NK-92 (cell line): ENCODE measurements around the gene CLC.
"Not testable (repeated sequence)": the region's sequence is repeated elsewhere in the genome, so short reads cannot be mapped to it uniquely, and the experiment has no call there.

Source experiments
- DNase-seq: peaks from one replicate; lab custom pipeline; 2025; ENCODE audit not compliant: unreplicated experiment; lab: John Stamatoyannopoulos, UW

CLC gene

DNA sequence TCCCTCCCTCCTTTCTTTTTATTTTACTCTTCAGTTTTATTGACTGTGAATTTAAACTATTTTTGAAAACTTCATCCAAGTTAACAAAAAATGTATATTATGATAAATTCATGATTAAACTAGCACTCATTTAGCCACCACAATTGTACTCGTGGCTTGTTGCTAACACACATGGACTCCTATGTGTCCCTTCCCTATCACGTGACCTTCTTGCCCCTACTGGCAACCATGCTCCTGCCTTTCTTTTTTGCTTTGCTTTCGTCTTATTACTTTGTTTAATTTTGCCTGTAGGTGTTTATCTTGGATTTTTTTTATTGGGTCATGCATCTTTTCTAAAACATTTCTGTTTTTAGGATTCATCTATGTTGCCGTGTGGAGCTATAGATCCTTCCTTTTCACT is 8.2 kb downstream of the CLC start:
- DNase-seq: no peak

DNA sequence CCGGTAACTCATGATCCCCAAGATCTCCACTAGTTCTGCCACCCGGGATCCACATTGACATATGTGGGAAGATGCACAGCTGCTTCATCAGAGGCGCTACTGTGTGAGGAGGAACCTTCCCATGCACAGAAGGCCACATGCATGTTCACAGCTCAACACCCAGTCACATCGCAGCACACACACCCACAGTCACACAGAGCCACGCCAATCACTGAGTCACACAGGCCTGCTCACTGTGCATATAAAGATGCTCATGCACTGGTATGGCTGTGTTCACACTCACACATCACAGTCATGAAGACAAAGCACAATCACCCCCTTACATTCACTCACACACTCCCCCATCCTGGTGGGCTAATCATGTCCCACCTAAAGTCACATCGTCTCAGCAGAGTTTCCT is 9.8 kb downstream of the CLC start:
- DNase-seq: no peak

DNA sequence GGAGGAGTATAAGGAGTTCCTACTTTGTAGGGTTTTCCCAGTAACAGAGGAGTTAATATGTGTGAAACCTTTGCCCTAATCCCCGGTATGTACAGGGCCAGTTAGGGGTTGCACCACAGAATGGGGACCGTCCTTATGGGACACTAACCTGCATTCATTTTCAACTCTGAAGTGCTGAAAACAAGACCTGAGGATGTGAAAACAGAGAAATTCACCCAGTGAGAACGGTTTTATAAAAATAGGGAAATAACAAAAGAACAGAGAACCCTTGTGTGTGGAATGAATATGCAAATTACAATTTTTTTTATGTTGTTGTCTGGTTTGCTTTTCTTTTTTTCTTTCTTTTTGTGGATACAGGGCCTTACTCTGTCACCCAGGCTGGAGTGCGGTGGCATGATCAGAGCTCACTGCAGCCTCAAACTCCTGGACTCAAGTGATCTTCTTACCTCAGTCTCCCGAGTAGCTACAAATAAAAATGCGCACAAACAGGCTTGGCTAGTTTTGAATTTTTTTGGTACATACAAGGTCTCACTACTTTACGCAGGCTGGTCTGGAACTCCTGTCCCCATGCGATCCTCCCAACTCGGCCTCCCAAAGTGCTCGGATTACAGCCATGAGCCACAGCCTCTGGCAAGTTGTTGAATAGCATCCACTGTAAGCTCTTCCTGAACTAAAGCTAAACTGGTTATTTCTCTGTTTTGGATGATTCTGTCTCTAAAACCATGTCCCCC is 10.6 kb downstream of the CLC start:
- DNase-seq: no peak

DNA sequence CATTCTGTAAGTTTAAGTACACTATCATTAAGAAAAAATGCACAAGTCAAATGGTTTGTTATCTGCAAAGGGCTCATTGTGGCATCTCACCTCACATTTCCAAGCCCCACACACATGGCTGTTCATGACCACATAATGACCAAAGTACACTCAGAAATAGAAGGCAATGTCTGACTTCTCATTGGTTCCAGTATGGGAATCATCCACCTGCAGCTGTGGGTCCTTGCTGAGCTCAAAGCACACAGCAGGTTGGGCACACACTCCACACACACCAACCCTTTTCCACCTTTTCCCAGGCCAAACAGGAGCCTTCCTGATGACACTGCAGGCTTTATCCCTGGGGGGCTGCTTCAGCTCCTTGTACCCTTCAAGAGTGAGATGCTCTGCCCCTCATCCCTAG is 11.8 kb downstream of the CLC start:
- DNase-seq: no peak

DNA sequence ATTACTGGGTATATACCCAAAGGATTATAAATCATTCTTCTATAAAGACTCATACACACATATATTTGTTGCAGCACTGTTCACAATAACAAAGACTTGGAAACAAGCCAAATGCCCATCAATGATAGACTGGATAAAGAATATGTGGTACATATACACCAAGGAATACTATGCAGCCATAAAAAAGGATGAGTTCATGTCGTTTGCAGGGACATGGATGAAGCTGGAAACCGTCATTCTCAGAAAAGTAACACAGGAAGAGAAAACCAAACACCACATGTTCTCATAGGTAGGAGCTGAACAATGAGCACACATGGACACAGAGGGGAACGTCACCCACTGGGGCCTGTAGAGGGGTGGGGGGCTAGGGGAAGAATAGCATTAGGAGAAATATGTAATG is 17.7 kb downstream of the CLC start:
- DNase-seq: not testable (repeated sequence)

DNA sequence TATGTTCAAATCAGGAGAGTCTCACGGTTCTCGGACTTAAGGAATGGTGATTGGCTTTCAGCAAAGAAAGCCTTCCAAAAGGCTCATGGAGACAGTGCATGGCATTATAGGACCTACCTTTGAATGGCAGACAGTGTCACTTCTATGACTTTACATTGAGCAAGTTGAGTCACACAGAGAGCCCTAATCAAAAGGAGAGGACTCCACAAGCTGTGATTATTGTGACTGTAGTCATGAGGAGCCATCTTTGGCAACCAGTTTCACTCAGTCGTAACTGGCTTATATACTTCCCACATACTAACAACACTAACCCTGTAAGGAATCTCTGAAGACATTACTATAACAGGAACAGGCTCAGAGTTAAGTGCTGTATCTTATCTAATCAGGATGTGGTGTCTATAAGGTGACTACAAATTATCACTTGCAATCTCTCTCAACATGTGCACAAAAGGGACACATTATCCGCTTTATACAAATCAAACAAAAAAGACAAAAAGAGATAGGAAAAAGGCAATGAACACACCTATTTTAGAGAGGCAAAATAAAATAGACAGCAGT is 27.4 kb downstream of the CLC start:
- no peak for DNase-seq

DNA sequence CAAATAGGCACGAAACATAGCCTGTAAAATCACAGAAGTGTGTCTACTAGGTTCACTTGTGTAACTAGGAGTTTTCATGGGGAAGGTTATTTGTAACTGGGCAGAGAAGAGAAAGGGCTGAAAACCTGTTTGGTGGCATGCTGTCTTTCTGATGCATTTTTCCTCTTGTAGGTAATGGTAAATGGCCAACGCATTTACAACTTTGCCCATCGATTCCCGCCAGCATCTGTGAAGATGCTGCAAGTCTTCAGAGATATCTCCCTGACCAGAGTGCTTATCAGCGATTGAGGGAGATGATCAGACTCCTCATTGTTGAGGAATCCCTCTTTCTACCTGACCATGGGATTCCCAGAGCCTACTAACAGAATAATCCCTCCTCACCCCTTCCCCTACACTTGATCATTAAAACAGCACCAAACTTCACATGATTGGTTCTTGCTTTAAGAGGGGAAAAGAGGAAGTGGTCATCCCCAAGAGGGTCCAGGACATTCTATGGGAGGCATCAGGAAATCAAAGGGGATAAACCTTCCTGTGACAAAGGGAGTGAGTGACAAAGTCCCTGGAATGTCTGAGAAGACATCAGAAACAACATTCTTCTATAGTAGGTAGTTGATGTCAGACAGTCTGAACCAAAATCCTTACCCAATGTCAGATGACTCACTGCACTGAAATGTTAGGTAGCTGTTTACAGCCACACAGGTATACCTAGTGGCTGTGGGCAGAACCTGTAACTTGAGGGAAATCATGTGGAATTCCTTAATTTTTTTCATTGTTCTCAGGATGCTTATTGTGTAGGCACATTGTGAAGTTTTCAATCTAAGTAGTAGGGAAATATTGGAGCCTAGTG is 28.6 kb downstream of the CLC start:
- DNase-seq: no peak

DNA sequence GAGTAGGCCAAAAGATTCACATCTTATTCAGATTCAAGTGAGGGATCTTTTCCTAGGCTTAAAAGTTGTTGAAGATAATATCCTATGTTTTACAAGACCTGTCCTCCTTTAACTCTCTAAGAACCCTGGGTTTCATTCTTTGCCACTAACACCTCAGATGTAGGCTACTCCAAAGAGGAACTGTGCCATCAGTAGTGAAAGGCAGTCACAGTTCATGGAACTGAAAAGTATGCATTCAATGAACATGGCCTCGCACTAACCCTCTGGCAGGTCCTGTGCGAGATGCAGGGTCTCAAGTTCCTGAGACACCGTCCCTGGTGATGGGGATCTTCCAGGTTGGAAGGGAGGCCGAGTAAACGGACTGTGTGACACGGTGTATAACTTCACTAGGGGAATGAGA is 29.2 kb downstream of the CLC start:
- DNase-seq: no peak

DNA sequence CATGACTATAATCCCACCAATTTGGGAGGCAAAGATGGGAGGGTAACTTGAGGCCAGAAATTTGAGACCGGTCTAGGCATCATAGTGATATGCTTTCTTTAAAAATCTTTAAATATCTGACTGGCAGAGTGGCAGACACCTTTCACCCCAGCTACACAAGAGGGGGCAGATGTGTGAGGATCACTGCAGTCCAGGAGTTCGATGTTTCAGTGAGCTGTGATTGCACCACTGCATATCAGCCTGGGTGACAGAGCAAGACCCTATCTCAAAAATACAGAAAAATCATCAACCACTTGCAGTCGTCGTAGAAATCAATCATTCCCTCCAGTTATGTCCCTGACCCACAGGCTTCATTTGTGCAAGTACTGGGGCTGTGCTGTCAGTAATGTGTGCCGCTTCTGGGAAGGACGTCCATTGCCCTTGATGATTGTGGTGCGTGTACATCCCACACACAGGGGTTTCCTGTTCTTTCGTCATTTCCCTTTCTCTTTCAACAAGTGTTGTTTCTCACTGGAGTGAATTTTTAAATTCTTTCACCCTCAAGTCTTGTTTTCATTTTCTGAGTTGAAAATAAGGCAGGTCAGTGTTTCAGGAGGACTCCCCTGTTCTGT is 32.1 kb downstream of the CLC start:
- DNase-seq: no peak

DNA sequence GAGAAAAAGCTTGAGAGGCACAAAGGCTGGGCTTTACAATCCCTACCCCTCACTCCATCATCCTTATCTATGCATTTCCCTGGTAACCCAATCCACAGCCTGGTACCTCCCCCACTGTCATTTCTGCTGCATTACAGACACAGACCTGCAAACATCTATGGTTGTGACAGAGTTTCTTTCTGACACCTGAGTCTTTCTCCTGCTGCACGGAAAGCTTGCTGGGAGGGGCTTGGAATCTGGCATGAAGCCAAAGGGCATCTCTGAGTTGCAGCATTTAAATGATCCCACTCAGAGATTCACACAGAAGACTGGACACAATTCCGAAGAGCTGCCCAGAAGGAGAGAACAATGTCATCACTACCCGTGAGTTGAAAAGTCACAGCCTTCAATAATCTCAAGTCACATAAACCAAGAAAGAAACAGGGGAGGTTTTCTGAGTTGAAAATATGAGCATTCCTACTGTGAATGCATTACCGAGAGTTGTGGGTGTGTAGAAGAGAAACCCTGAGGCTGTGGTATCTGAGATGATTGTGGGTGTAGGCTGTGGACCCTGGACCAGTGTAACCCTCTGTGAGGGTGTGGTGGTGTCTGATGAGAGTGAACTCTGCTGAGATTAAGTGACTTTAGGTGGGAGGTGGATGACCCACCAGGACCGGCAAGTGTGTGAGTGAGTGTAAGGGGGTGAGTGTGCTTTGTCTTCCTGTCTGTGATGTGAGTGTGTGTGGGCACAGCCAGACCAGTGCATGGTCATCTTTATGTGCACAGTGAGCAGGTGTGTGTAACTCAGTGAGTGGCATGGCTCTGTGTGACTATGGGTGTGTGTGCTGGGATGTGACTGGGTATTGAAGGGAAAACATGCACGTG is 33.4 kb downstream of the CLC start, which contains the start of gene LGALS14:
LGALS14 (plus strand) TSS at position 301 of the 864 bp plus-strand sequence; CDS start at position 349, 48 bp downstream.
- DNase-seq: no peak

DNA sequence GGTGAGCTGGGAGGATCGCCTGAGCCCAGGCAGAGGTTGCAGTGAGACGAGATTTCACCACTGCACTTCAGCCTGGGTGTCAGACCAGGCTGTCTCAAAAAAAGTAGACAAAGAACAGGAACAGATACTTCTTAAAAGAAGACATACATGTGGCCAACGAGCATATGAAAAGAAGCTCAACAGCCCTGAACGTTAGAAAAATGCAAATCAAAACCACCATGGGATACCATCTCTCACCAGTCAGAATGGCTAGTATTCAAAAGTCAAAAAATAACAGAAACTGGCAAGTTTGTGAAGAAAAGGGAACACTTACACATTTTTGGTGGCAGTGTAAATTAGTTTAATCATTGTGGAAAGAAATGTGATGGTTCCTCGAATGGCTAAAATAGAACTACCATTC is 36.5 kb downstream of the CLC start:
- DNase-seq: no peak

DNA sequence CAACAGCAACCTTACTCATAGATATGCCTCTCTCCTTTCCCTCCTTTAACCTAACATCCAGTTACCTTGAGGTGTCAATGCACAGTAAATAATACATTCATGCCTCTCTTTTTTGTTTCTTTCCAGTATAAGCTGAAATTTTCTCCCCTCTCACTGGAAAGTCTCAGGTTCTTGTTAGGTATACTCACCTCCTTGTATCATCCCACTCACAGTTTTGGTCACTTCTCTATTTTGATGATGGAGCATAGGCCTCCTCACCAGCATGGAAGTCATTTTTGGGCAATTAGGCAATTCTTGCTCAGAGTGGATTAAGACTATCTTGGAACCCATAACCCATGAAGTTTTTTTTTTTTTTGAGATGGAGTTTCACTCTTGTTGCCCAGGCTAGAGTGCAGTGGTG is 39.3 kb downstream of the CLC start:
- DNase-seq: no peak

DNA sequence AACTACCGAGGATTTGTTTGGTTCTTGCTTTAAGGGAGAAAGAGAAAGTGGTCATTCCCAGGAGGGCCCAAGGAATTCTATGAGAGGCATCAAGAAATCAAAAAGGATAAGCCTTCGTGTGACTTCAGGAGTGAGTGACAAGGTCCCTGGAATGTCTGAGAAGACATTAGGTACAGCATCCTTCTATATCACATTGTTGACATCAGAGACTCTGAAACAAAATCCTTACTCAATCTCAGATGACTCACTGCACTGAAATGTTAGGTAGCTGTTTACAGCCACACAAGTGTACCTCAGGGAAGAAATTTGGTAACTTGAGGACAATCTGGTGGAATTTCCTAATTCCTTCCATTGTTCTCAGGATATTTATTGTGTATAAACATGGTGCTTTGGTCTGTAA is 41.4 kb downstream of the CLC start:
- DNase-seq: no peak

DNA sequence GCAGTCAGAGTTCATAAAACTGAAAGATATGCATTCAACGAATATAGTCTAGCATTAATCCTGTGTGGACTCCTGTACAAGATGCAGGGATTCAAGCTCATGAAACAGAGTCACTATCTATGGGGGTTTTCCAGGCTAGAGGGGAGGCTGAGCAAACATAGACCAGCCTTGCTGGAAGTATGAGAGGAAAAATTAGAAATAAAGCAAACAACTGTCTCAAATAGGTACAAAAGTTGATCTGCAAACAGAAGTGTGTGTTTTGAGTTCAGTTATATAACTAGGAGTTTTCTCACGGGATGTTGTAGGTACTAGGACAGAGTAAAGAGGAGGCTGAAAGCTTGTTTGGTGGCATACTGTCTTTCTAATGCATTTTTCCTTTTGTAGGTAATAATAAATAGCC is 42.1 kb downstream of the CLC start:
- no peak for DNase-seq

DNA sequence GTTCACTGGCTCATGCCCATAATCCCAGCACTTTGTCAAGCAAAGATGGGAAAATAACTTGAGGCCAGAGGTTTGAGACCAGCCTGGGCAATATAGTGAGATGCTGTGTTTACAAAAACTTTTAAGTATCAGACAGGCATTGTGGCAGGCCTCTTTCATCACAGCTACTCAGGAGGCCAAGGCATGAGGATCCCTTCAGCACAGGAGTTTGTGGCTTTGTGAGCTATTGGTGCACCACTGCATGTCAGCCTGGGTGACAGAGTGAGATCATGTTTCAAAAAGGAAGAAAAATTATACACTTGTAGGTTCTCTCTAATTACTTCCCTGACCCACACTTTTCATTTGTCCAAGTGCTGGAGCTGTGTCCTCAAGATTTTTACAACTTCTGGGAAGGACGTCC is 45.0 kb downstream of the CLC start:
- no peak for DNase-seq

DNA sequence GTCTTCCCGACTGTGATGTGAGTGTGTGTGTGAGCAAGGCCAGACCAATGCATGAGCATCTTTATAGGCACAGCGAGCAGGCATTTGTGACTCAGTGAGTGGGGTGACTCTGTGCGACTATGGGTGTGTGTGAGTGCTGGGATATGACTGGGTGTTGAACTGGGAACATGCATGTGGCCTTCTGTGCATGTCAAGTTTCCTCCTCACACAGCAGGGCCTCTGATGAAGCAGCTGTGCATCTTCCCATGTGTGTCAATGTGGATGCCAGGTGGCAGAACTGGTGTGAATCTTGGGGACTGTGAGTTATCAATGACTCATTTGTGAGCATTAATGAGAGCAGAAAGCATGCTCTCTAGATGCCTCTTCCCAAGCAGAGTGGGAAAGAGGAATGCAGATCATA is 45.7 kb downstream of the CLC start:
- DNase-seq: no peak

DNA sequence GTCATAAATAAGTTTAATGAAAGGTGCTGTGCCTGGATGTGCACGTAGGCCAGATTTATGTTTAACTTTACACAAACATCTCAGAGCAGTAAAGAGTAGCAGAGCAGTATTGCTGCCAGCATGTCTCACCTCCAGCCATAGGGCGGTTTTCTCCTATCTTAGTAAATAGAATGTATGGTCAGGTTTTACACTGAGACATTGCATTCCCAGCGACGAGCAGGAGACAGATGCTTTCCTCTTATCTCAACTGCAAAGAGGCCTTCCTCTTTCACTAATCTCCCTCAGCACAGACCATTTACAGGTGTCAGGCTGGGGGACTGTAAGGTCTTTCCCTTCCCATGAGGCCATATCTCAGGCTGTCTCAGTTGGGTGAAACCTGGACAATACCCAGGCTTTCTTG is 49.2 kb downstream of the CLC start:
- not testable (repeated sequence) for DNase-seq

DNA sequence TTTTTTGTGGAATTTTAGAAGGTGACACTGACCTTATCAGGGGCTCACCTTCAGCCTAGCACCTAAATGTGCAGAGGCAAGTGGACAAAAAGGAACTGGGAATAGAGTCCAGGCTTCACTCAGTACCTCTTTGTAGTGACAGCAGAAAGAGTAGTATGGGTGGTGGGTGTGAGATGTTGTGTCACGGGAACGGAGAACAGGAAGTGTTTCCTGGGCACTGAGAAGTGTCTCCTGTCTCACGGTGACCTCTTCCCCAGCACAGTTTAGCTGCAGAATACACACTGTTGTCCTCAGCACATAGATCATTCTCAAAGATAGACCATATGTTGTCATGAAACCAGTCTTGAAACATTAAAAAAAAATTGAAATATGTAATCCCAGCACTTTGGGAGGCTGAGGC is 51.1 kb downstream of the CLC start:
- DNase-seq: no peak

DNA sequence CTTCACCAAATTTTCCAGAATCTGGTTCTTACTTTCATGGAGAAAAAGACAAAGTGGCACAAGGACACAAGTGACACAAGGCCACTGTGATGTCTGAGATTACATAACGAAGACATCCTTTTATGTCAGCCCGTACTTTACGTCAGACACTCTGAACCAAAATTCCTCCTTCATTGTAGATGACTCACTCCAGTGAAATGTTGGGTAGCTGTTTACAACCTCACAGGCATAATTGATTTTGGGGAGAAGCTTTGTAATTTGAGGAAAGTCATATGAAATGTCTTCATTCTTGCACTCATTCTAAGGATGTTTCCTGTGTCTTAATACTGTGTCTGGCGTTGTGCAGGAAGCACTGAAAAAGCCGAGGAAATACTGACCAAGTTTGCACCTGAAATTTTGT is 53.6 kb downstream of the CLC start:
- DNase-seq: no peak

DNA sequence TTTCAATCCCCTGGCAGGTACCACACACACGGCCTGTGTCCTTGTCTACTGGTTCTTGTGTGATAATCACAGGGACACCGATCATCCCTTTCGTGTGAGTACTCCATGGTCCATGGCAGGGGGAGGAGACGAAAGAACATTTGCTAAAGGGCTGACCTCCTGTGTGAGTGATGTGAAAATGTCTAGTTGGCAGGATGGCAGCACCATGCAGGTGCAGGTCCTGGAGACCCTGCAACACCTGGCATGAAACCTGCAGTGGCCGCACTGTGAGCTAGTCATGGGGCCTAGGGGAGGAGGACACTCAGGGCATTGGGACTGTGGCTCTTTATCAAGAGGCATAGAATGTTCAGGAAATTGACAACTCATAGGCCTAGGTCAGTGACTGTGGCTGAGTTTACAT is 56.4 kb downstream of the CLC start:
- no peak for DNase-seq
